Glutamatergic neuron (in vitro differentiated cells): Measurements from ENCODE around the gene STKLD1. TPM values are rescaled to one million over a fixed set of nuclear protein-coding genes. Genes with fewer than 3 reads are reported as not detected.
"Not testable (repeated sequence)": the region's sequence is repeated elsewhere in the genome, so short reads cannot be mapped to it uniquely, and the experiment has no call there.

Experiments used
- DNase-seq: peaks from one replicate; pipeline ENCODE4 v3.0.0; 2022
- H3K27ac Mint-ChIP-seq: one replicate; pipeline ENCODE4 v1.8.0; 2020; ENCODE audit warnings: mild to moderate bottlenecking, mixed read lengths, inconsistent platforms; ENCODE audit not compliant: unreplicated experiment
- H3K27me3 Mint-ChIP-seq: one replicate; pipeline ENCODE4 v1.8.0; 2020; ENCODE audit warnings: mild to moderate bottlenecking, moderate library complexity, mixed read lengths, inconsistent platforms; ENCODE audit not compliant: unreplicated experiment
- H3K36me3 Mint-ChIP-seq: one replicate; pipeline ENCODE4 v1.8.0; 2020; ENCODE audit warnings: mild to moderate bottlenecking, mixed read lengths, inconsistent platforms; ENCODE audit not compliant: unreplicated experiment
- H3K4me1 Mint-ChIP-seq: one replicate; pipeline ENCODE4 v1.8.0; 2020; ENCODE audit warnings: mild to moderate bottlenecking, low read depth, mixed read lengths, inconsistent platforms; ENCODE audit not compliant: unreplicated experiment
- H3K4me3 Mint-ChIP-seq: one replicate; pipeline ENCODE4 v1.8.0; 2020; ENCODE audit warnings: mild to moderate bottlenecking, mixed read lengths, inconsistent platforms; ENCODE audit not compliant: unreplicated experiment
- H3K9me3 Mint-ChIP-seq: one replicate; pipeline ENCODE4 v1.8.0; 2020; ENCODE audit warnings: mild to moderate bottlenecking, moderate library complexity, mixed read lengths, inconsistent platforms; ENCODE audit not compliant: unreplicated experiment
- CTCF ChIP-seq: fragments of 200-600 bp; sonication (generic); IDR thresholded peaks from one replicate; pipeline ENCODE4 v1.5.0; 2021; ENCODE audit not compliant: partially characterized antibody, unreplicated experiment
- total RNA-seq: library from RNA; stranded (reverse); fragmentation: NEBNext Ultra II Directional; extraction: Animal tissue kit (Norgen Biotek cat#: 25700); gene quantifications from one replicate; pipeline ENCODE4 v1.2.1, GENCODE V29; 2021; ENCODE audit not compliant: unreplicated experiment

The STKLD1 gene
- total RNA-seq, 1 donor from 2014 or later: 2.6 TPM

GRCh38 chr9:133331641-133332380 is 44.4 kb upstream of the STKLD1 start:
- Mint-ChIP-seq H3K9me3 (peaks cover 4% of the 10 kb centered on the region), H3K27ac (no peak overlapping the region), H3K27me3 (peaks cover 6% of the 10 kb centered on the region), H3K36me3 (peaks cover 4% of the 10 kb centered on the region), H3K4me1 (peaks cover 2% of the 10 kb centered on the region), H3K4me3 (no peak overlapping the region)
- DNase-seq: no peak
- no peak for TF ChIP-seq CTCF

DNA sequence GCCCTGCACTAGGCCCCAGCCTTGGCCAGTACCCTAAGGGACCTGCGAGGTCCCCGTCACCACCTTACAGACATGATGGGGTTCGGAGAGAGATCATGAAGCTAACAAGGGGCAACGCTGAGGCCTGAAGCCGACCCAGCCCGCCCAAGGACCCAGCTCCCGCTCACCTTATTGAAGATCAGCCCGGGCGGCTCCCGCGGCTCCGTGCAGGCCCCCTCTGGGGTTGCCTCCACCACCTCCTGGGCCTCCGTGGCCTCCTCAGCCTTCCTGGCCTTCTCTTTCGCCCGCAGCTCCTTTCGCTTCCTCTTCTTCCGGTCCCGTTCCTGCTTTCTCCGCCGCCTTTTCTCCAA is 43.8 kb upstream of the STKLD1 start:
- Mint-ChIP-seq H3K27me3 (peaks cover 6% of the 10 kb centered on the region), H3K4me1 (peaks cover 2% of the 10 kb centered on the region), H3K36me3 (peaks cover 4% of the 10 kb centered on the region), H3K9me3 (peaks cover 4% of the 10 kb centered on the region), H3K4me3 (no peak overlapping the region), H3K27ac (no peak overlapping the region)
- no peak for DNase-seq
- no peak for TF ChIP-seq CTCF

- no peak overlapping the region for H3K4me3 Mint-ChIP-seq
- peaks cover 4% of the 10 kb centered on the region for H3K36me3 Mint-ChIP-seq
- no peak for DNase-seq
- H3K27me3 Mint-ChIP-seq: peaks cover 6% of the 10 kb centered on the region
- H3K27ac Mint-ChIP-seq: no peak overlapping the region
- no peak for TF ChIP-seq CTCF
- H3K4me1 Mint-ChIP-seq: peaks cover 2% of the 10 kb centered on the region
- H3K9me3 Mint-ChIP-seq: peaks cover 4% of the 10 kb centered on the region
These were observed 43.2 kb upstream of the STKLD1 start for GRCh38 chr9:133333011-133333410.

DNA sequence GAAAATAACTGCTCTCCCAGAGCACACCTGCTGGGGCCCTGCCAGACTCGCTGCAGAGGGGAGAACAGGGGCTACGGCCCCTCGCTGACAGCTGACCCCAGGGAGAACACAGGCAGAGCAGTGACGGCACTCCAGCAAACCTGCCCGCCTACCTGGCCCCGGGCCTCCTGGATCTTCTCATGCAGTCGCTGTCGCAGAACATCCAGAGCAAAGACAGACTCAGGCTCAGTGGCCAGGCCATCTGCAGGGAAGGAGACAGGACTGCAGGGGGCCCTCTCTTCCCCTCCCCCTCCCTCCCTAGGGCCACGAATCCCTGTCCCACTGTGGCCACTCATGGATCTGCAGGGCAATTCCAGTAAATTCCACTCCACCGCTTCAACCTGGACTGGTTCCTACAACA is 42.6 kb upstream of the STKLD1 start:
- no peak for DNase-seq
- Mint-ChIP-seq H3K9me3 (peaks cover 4% of the 10 kb centered on the region), H3K27me3 (peaks cover 6% of the 10 kb centered on the region), H3K27ac (no peak overlapping the region), H3K4me1 (peaks cover 2% of the 10 kb centered on the region), H3K36me3 (peaks cover 4% of the 10 kb centered on the region), H3K4me3 (no peak overlapping the region)
- no peak for TF ChIP-seq CTCF

DNA sequence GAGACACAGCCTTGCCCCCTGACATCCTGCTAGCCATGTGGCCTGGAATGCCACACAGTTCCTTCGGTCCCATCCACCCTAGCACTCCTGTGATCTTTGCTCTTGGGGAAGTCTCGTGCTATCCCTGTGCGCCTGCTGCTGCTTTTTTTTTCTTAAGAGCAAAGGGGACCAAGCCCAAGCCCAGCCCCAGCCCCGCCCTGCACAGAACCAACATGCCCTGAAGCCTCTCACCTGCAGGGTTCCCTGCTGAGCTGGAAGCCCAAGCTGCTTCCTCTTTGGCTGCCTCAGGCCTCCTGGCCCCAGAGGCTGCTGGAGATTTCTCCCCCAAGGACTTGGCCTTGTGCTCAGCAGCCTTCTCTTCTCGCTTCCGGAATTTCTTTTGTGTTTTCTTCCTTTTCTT is 42.0 kb upstream of the STKLD1 start:
- Mint-ChIP-seq H3K27ac (no peak overlapping the region), H3K27me3 (peaks cover 6% of the 10 kb centered on the region), H3K4me1 (peaks cover 2% of the 10 kb centered on the region), H3K9me3 (peaks cover 4% of the 10 kb centered on the region), H3K4me3 (no peak overlapping the region), H3K36me3 (peaks cover 4% of the 10 kb centered on the region)
- no peak for TF ChIP-seq CTCF
- no peak for DNase-seq

GRCh38 chr9:133334888-133335287 is 41.3 kb upstream of the STKLD1 start:
- H3K4me3 Mint-ChIP-seq: peak overlapping the region; percentile 97
- not testable (repeated sequence) for H3K9me3 Mint-ChIP-seq, H3K4me1 Mint-ChIP-seq, DNase-seq, H3K27ac Mint-ChIP-seq, H3K36me3 Mint-ChIP-seq, H3K27me3 Mint-ChIP-seq
